ENCODE measurements around the gene TNS4. TPM values are rescaled to one million over a fixed set of nuclear protein-coding genes. Genes with fewer than 3 reads are reported as not detected.
A peak's percentile ranks its signal among the peaks of the same experiment; 100 is the strongest.

Gene TNS4
- total and polyA plus RNA-seq, 12 donors = 0.01 to 0.62 TPM; not detected in 10

DNA sequence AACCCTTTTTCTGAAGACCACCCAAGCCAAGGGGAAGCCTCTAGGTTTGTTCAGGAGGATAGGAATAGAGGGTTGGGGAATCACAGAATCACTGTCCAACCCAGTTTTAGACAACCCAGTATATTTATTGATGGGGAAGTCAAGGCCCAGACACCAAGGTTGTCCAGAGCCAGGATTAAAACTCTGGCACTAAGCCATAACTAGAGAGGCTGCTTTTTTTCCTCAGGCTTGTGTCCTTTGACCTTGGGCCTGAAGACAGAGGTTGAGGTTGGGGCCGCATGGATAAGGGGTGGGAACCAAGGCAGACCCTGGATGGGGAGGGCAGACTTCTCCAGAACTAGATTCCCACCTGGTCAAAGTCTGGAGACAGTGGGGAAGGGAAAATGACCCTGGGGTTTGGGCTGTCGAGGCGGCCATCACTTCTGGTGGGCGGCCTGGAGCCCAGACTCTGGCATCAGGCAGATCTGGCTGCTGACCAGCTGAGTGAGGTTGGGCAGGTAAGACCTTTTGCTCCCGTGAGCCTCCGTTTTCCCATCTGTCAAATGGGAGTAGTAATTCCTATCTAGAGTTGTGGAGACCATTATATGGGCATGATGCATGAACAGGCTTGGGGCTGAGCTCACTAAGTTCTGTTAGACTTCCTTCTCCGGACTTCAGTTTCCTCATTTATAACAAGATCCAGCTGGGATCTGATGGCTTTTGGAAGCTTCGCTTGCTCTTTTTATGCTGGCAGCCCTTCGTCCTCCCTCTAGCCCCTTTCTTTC lies 40.3 kb downstream of the TNS4 start:
- Histone ChIP-seq H3K4me3 (no peak overlapping the region), H3K27ac (peak overlapping the region in 7 of 10 donors; percentile 34 to 73 (median 54)), H3K36me3 (peaks cover 0 to 28% (median 11%) of the 10 kb centered on the region in 9 donors), H3K9me3 (no peaks in the 10 kb centered on the region), H3K4me1 (peaks cover 29 to 75% (median 50%) of the 10 kb centered on the region in 9 donors), H3K27me3 (no peaks in the 10 kb centered on the region)
- 57 to 68% methylated on average over 9 of the region's 9 CpGs for WGBS, 2 donors
- TF ChIP-seq, protein P1, sequence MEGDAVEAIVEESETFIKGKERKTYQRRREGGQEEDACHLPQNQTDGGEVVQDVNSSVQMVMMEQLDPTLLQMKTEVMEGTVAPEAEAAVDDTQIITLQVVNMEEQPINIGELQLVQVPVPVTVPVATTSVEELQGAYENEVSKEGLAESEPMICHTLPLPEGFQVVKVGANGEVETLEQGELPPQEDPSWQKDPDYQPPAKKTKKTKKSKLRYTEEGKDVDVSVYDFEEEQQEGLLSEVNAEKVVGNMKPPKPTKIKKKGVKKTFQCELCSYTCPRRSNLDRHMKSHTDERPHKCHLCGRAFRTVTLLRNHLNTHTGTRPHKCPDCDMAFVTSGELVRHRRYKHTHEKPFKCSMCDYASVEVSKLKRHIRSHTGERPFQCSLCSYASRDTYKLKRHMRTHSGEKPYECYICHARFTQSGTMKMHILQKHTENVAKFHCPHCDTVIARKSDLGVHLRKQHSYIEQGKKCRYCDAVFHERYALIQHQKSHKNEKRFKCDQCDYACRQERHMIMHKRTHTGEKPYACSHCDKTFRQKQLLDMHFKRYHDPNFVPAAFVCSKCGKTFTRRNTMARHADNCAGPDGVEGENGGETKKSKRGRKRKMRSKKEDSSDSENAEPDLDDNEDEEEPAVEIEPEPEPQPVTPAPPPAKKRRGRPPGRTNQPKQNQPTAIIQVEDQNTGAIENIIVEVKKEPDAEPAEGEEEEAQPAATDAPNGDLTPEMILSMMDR (IDR thresholded peaks at IDR 0.05) = no peak
- peak in 4 of 8 donors; percentile 1 to 14 (median 10) for ATAC-seq
- intact Hi-C loops (cut with DNase I) = no loop called here
- no peak for DNase-seq

DNA sequence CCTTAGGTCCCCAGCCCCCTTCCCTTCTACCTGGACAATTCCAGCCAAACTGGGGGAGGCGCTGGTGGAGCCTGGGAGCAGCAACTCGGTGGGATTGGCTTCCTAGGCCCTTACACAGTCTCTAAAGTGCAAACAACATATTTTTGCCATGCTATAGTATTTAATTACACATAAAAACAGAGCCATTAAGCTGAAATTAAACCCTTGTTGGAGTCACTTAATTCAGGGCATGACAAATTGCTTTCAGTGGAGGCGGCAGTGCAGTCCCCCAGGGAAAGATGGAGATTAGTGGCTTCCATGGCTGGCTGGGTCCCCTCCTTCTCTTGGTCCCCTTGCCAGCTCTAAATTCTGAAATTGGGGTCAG lies 40.8 kb downstream of the TNS4 start:
- ATAC-seq = no peak
- no peaks in the 10 kb centered on the region for H3K27me3 ChIP-seq
- no peak for DNase-seq
- intact Hi-C loops (cut with DNase I) = no loop called here
- H3K9me3 ChIP-seq = no peaks in the 10 kb centered on the region
- WGBS, 2 donors = 66 to 74% methylated on average over 3 of the region's 3 CpGs
- peaks cover 0 to 34% (median 11%) of the 10 kb centered on the region in 9 donors for H3K36me3 ChIP-seq
- H3K4me3 ChIP-seq = no peak overlapping the region
- peak overlapping the region in 2 of 10 donors; percentile 11 to 62 for H3K27ac ChIP-seq
- H3K4me1 ChIP-seq = peaks cover 33 to 81% (median 50%) of the 10 kb centered on the region in 9 donors
- TF ChIP-seq, protein P1 (IDR thresholded peaks at IDR 0.05) = no peak

DNA sequence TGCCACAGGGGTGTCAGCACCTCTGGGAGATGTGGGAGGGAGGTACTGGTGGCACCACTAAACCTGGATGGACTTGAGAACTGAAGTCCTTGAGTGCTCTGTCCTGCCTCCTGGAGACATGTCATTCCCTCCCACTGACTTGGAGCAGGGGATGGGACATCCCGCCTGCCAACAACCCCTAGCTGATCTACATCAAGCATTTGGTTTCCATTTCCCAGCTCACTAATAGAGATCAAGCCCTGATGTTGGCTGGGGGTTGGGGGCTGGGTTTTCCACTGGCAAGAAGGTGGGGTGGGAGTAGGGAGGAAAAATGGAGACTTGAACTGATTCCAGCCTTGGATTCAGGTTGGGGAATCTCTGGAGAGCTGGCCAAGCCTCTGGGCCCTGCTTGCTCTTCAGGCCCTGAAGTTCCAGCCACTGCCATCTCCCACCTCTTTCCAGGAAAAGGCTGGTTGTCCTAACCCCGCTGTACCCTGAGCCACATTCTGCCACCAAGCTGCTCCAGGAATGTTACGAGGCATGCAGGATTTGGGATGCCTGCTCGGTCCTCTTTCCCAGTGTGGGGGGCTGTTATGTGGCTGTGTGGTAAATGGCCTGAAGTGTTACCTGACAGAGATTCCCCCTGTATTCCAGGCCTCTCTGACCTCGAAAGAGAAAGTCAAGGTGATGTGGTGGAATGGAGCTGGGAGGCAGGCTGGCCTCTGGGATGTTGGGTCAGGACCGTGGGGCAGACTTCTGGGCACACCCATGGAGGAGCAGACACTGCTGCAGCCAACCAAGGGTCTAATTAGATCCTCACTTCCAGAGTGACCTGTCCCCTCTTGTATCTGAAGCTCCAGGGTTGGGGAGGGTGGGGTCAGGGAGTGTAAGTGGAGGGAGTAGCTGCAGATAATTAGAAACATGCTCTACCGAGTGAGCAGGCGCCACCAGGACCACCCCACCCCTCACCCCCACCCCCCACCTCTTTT lies 41.5 kb downstream of the TNS4 start:
- no peak for DNase-seq

More for the DNA sequence above, 41.5 kb downstream of the TNS4 start:
- ATAC-seq = no peak
- no peaks in the 10 kb centered on the region for H3K9me3 ChIP-seq
- no peaks in the 10 kb centered on the region for H3K27me3 ChIP-seq
- peaks cover 0 to 40% (median 11%) of the 10 kb centered on the region in 9 donors for H3K36me3 ChIP-seq
- no peak overlapping the region for H3K4me3 ChIP-seq
- peak overlapping the region in 3 of 10 donors; percentile 9 to 62 (median 17) for H3K27ac ChIP-seq
- TF ChIP-seq, protein P1 (IDR thresholded peaks at IDR 0.05) = no peak
- H3K4me1 ChIP-seq = peaks cover 33 to 82% (median 50%) of the 10 kb centered on the region in 9 donors
- WGBS, 2 donors = 68 to 83% methylated on average over 8 of the region's 8 CpGs
- intact Hi-C loops (cut with DNase I) = no loop called here
